Progenitor cell of endocrine pancreas (in vitro differentiated cells): ENCODE measurements around the gene TTLL11. TPM values are rescaled to one million over a fixed set of nuclear protein-coding genes. Genes with fewer than 3 reads are reported as not detected.

ENCODE experiments used
- DNase-seq: peaks from one replicate; pipeline ENCODE4 v3.0.0; 2021; ENCODE audit warnings: low spot score; ENCODE audit not compliant: unreplicated experiment
- H3K27ac Mint-ChIP-seq: 2 replicates; pipeline ENCODE4 v1.8.0; 2021; ENCODE audit warnings: mild to moderate bottlenecking, moderate library complexity, mixed read lengths
- H3K27me3 Mint-ChIP-seq: 2 replicates; pipeline ENCODE4 v1.8.0; 2021; ENCODE audit warnings: mixed read lengths
- H3K36me3 Mint-ChIP-seq: 2 replicates; pipeline ENCODE4 v1.8.0; 2022; ENCODE audit warnings: mixed read lengths; ENCODE audit not compliant: insufficient read depth
- H3K4me1 Mint-ChIP-seq: 2 replicates; pipeline ENCODE4 v1.8.0; 2021; ENCODE audit warnings: low read depth, mixed read lengths
- H3K4me3 Mint-ChIP-seq: 2 replicates; pipeline ENCODE4 v1.8.0; 2021; ENCODE audit warnings: low read depth, mild to moderate bottlenecking, moderate library complexity, mixed read lengths
- H3K9me3 Mint-ChIP-seq: 2 replicates; pipeline ENCODE4 v1.8.0; 2021; ENCODE audit warnings: low read depth, mixed read lengths
- total RNA-seq: library from RNA; stranded (reverse); gene quantifications from 2 replicates; pipeline ENCODE4 v1.2.1, GENCODE V29; 2021
- TF ChIP-seq, protein P1 (sequence below): fragments of 200-600 bp; sonication (generic); IDR thresholded peaks from one replicate; pipeline ENCODE4 v1.5.0; 2021; ENCODE audit warnings: antibody characterized with exemption, mild to moderate bottlenecking; ENCODE audit not compliant: unreplicated experiment

The TTLL11 gene
- total RNA-seq, 1 donor from 2014 or later = 5.3 TPM

DNA sequence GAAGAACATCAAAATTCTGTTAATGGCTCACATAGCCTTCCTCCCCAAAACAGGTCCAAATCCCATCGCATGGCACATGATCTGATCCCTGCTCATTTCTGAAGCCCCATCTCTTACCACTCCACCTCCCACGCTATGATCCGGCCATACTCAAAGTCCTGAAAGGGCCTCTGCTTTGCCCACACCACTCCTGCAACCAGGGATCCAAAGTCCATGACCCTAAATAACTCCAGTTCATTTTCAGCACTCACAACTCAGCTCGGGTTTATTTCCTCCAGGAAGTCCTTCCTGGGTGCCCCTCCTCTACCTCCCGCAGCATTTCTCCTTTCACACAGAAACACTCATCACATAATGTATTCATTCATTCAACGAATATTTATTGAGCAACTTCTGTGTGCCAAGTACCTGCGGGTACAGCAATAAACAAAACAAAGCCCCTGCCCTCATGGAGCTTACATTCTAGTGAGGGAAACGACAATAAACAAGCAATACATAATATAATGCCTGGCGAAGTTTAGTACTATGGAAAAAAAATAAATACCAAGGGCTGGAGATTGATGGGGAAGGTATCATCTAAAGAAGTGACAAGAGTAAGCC, 2.7 kb downstream of the TTLL11 start:
- Mint-ChIP-seq H3K36me3 (no peaks in the 10 kb centered on the region), H3K9me3 (no peaks in the 10 kb centered on the region), H3K27ac (no peak overlapping the region), H3K27me3 (peaks cover 19% of the 10 kb centered on the region), H3K4me3 (no peak overlapping the region), H3K4me1 (peaks cover 9% of the 10 kb centered on the region)
- TF ChIP-seq, protein P1, sequence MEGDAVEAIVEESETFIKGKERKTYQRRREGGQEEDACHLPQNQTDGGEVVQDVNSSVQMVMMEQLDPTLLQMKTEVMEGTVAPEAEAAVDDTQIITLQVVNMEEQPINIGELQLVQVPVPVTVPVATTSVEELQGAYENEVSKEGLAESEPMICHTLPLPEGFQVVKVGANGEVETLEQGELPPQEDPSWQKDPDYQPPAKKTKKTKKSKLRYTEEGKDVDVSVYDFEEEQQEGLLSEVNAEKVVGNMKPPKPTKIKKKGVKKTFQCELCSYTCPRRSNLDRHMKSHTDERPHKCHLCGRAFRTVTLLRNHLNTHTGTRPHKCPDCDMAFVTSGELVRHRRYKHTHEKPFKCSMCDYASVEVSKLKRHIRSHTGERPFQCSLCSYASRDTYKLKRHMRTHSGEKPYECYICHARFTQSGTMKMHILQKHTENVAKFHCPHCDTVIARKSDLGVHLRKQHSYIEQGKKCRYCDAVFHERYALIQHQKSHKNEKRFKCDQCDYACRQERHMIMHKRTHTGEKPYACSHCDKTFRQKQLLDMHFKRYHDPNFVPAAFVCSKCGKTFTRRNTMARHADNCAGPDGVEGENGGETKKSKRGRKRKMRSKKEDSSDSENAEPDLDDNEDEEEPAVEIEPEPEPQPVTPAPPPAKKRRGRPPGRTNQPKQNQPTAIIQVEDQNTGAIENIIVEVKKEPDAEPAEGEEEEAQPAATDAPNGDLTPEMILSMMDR = no peak
- DNase-seq = no peak

DNA sequence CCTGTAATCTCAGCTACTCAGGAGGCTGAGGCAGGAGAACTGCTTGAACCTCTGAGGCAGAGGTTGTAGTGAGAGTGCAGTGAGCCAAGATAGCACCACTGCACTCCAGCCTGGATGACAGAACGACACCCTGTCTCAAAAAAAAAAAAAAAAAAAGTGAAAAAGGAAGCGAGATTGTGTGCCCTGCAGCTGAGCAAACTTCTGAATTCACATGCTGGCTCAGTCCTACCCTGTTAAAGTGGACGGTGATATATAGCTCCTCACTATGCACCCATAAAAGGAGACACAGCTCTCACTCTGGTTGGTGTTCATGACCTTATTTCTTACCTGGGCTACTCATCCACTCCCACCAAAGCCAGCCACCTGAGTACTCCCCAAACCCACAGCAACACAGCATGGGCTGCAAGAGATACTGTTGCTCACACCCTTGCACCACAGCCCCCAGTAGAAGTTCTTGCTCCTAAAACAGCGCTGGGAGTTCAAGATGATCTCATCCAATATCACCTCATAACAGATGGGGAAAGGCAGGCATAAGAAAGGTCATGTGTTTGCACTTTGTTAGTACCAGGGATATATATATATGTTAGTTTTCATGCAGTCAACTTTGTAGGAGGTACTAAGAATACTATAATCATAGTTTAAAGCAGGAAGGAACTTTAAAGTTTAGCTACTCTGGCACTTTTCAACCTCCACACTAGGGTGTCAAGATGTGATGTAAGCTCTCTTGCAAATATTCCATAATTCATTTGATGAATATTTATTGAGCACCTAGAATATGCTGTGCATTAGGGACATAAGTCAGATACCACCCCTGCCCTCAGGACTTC, 4.0 kb downstream of the TTLL11 start:
- DNase-seq = no peak
- Mint-ChIP-seq H3K27me3 (peaks cover 8% of the 10 kb centered on the region), H3K36me3 (no peaks in the 10 kb centered on the region), H3K4me1 (peaks cover 9% of the 10 kb centered on the region), H3K9me3 (no peaks in the 10 kb centered on the region), H3K27ac (no peak overlapping the region), H3K4me3 (no peak overlapping the region)
- TF ChIP-seq, protein P1 = no peak

DNA sequence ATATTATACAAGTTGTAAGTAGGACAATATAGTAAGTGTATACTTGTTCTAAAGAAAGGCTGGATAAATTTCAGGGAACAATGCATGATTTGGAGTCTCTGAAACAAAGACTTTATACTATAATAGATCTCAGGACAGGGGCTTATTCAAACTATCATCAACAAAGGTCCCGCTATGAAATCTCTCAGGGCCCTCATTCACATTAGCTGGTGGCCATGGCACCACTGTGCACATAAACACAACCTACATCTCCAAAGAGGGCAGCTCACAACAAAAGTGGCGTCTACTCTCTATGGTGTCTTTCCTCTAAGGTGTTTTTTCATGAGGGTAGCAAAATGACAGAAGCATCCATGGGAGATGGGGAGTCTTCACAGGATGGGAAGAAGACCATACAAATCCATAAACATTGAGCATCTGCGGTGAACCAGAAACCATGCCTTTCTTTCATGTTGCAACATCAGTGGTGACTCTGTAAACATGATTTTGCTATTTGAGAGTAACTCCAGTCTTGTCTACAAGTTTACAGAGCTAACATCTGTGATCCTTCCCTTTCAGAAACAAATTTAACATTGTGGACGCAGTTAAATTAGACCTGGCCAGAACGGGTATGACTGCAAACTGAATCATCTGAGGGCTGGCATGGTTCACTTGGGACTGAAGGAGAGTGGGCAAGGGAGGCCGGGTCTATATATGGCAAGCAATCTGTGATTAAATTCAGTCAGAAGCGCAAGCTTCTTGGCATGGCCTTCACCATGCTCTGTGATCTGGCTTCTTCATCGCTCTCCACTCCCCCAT, 5.5 kb downstream of the TTLL11 start:
- no peaks in the 10 kb centered on the region for H3K36me3 Mint-ChIP-seq
- H3K4me1 Mint-ChIP-seq = peaks cover 9% of the 10 kb centered on the region
- peaks cover 7% of the 10 kb centered on the region for H3K27me3 Mint-ChIP-seq
- H3K27ac Mint-ChIP-seq = no peak overlapping the region
- TF ChIP-seq, protein P1 = no peak
- H3K9me3 Mint-ChIP-seq = no peaks in the 10 kb centered on the region
- no peak overlapping the region for H3K4me3 Mint-ChIP-seq
- DNase-seq = no peak

DNA sequence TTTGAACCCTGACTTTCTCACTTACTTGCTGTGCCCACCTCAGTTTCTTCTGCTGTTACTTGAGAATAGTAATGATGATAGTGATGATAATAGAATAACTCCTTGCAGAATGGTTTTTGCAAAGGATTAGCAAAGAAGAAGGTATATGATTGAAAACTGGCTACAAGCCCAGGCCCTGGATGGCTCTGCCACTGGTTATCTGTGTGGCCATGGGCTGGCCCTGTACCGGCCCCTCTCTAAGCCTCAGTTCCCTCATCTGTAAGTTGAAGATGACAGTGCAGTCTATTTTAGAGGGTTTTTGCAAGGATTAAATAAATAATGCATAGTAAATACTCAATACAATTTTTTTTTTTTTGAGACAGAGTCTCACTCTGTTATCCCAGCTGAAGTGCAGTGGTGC, 6.2 kb downstream of the TTLL11 start:
- peaks cover 7% of the 10 kb centered on the region for H3K27me3 Mint-ChIP-seq
- no peak overlapping the region for H3K27ac Mint-ChIP-seq
- DNase-seq = no peak
- H3K36me3 Mint-ChIP-seq = no peaks in the 10 kb centered on the region
- peaks cover 5% of the 10 kb centered on the region for H3K4me1 Mint-ChIP-seq
- no peak overlapping the region for H3K4me3 Mint-ChIP-seq
- no peaks in the 10 kb centered on the region for H3K9me3 Mint-ChIP-seq
- TF ChIP-seq, protein P1 = no peak

DNA sequence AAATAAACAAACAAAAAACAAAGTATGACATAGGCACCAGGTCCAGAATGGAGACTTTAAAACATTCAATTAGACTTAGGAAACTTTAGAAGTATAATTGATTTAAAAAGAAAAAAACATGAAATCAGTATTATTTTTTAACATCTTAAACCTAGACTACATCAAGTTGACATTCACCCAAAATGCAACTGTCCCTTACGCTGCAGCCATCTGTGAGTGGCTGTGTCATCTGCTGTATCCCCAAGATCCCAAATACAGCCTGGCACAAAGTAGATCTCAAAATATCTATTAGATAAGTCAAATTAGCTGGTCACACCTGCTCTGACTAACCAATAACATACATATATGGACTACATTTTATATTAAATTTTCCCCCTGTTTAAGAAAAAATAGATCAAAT, 7.8 kb downstream of the TTLL11 start:
- Mint-ChIP-seq H3K4me1 (no peaks in the 10 kb centered on the region), H3K9me3 (no peaks in the 10 kb centered on the region), H3K27ac (no peak overlapping the region), H3K4me3 (no peak overlapping the region), H3K27me3 (peaks cover 7% of the 10 kb centered on the region), H3K36me3 (no peaks in the 10 kb centered on the region)
- DNase-seq = no peak
- TF ChIP-seq, protein P1 = no peak
